Lower leg skin (tissue), 4 donors: ENCODE results near the gene DLG2. TPM values are rescaled to one million over a fixed set of nuclear protein-coding genes. Genes with fewer than 3 reads are reported as not detected.

ENCODE experiments used
- DNase-seq, 2 donors: peaks; one replicate each; pipeline ENCODE4 v3.0.0-alpha.2; 2019; ENCODE audit warnings: low spot score in 2 of 2
- H3K4me3 ChIP-seq: fragments of 200-600 bp; sonication (generic); 2 replicates; pipeline ENCODE4 v1.5.1; 2017; ENCODE audit warnings: mild to moderate bottlenecking, low read depth; ENCODE audit not compliant: poor library complexity, severe bottlenecking
- CTCF ChIP-seq, 3 donors: fragments of 450-650 bp; IDR thresholded peaks; one replicate each; pipeline ENCODE4 v1.5.1; 2016; ENCODE audit warnings: antibody characterized with exemption in 3 of 3, mild to moderate bottlenecking in 3 of 3, moderate library complexity in 2 of 3
- POLR2A ChIP-seq, 2 donors: fragments of 450-650 bp; IDR thresholded peaks; one replicate each; pipeline ENCODE4 v1.6.1; 2016 to 2017; ENCODE audit warnings: antibody characterized with exemption in 2 of 2, mild to moderate bottlenecking in 1 of 2, moderate library complexity in 1 of 2
- WGBS, 2 donors: methylation state at CpG; one replicate each; pipeline ENCODE4 v1.1.5; 2018; 5-methylcytosine and 5-hydroxymethylcytosine counted together
- intact Hi-C: fragments of 100-400 bp; cut with DNase I; formaldehyde crosslinking; loops from one replicate; pipeline ENCODE4 v1.15.0; 2023; ENCODE audit warnings: low total_unique reads
- total RNA-seq, 4 donors: library from RNA; depleted of rRNA; stranded (reverse); fragments of >200 nt; gene quantifications; one replicate each; pipeline ENCODE4 v1.1.0, GENCODE V29; 2016

DLG2 gene
- total RNA-seq, 4 donors from 2014 or later, result 37.6 to 68.3 (median 46.0) TPM

GRCh38 chr11:84924154-84924692 lies 702.9 kb downstream of the DLG2 start:
- H3K4me3 ChIP-seq, result no peak overlapping the region
- WGBS, 2 donors, result 32 to 33% methylated on average over 4 of the region's 4 CpGs
- no peak for DNase-seq
- TF ChIP-seq POLR2A (IDR thresholded peaks at IDR 0.05), result no peak
- no peak for TF ChIP-seq CTCF (IDR thresholded peaks at IDR 0.05)
- intact Hi-C loops, result no loop called here

- no peak for TF ChIP-seq CTCF (IDR thresholded peaks at IDR 0.05)
- no peak for TF ChIP-seq POLR2A (IDR thresholded peaks at IDR 0.05)
- intact Hi-C loops, result no loop called here
- 65 to 75% methylated on average over 4 of the region's 4 CpGs for WGBS, 2 donors
- DNase-seq, result no peak
- H3K4me3 ChIP-seq, result no peak overlapping the region
Observed at GRCh38 chr11:84923489-84923888, 703.7 kb downstream of the DLG2 start.

- DNase-seq, result no peak
- 9 to 20% methylated on average over 13 of the region's 13 CpGs for WGBS, 2 donors
- intact Hi-C loops, result no loop called here
- TF ChIP-seq CTCF (IDR thresholded peaks at IDR 0.05) (no peak), POLR2A (IDR thresholded peaks at IDR 0.05) (no peak)
- H3K4me3 ChIP-seq, result no peak overlapping the region
Observed at GRCh38 chr11:84922836-84923235, 704.3 kb downstream of the DLG2 start.

DNA sequence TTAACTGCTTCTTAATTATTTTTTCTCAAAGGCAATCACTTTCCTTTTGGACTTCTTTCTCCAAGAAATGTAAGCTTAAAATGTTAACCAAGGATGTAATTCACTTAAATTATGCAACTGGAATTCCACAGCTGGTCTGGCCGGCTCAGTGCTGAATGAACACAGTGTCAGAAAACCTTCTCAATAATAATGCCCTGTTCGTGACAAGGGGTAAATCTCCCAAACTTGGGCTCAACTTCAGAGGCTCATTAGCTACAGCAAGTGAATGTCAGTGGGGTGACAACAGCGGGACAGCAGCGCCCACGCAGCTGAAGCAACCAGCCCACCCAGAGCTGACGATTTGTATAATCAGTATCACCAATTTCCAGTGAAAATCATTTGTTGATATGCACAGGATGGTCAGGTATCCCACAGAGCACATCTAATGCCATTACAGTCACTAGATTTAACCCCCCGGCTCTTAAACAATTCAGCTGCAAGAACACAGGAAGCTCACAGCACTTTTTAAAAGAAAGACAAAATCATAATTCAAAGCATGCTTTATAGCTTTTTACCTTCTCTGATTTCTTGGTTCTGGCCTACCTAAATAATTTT lies 704.8 kb downstream of the DLG2 start:
- H3K4me3 ChIP-seq, result no peak overlapping the region

GRCh38 chr11:84914511-84914910 lies 712.6 kb downstream of the DLG2 start:
- DNase-seq, result no peak
- intact Hi-C loops, result no loop called here
- no peak overlapping the region for H3K4me3 ChIP-seq
- no peak for TF ChIP-seq POLR2A (IDR thresholded peaks at IDR 0.05)
- TF ChIP-seq CTCF (IDR thresholded peaks at IDR 0.05), result no peak
- 86 to 88% methylated on average over 2 of the region's 2 CpGs for WGBS, 2 donors

More for the DNA sequence above, 704.8 kb downstream of the DLG2 start:
- TF ChIP-seq CTCF (IDR thresholded peaks at IDR 0.05) (no peak), POLR2A (IDR thresholded peaks at IDR 0.05) (no peak)
- WGBS, 2 donors, result 18 to 26% methylated on average over 7 of the region's 7 CpGs
- no peak for DNase-seq
- intact Hi-C loops, result no loop called here

DNA sequence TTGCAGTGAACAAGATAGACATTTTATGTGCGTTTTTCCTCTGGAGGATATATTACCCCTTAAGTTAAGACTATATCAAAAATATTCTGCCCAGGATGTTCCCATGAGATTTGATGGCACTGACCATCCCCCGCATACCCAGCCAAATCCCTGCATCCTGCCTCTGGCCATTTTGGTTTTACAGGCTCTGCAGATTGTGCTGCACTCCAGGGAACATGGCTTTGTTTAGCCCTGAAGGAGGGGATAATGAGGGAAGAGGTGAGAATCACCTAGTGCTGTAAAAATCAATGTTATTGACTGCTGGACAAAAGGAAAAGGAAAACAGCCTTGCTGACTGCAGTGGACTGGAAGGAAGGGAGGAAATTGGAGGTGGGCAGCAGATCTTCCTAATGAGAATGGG lies 717.4 kb downstream of the DLG2 start:
- intact Hi-C loops, result no loop called here
- DNase-seq, result no peak
- WGBS, 2 donors, result 72% methylated on average over 2 of the region's 2 CpGs
- no peak overlapping the region for H3K4me3 ChIP-seq
- TF ChIP-seq CTCF (IDR thresholded peaks at IDR 0.05), result no peak
- no peak for TF ChIP-seq POLR2A (IDR thresholded peaks at IDR 0.05)
